CD4-positive, alpha-beta T cell (primary cell): ENCODE data around the gene NRIP3. TPM values are rescaled to one million over a fixed set of nuclear protein-coding genes. Genes with fewer than 3 reads are reported as not detected.

Experiments used
- ATAC-seq: fragments of 200-7000 bp; cut with Tn5 transposase; one replicate; pipeline ENCODE4 v1.10.0; 2022; ENCODE audit warnings: mild to moderate bottlenecking; ENCODE audit not compliant: poor library complexity
- CTCF ChIA-PET: fragments of 350-600 bp; sonication (Branson Sonifier 250); formaldehyde crosslinking; loops from one replicate; lab custom pipeline; 2021; ENCODE audit warnings: antibody characterized with exemption, inconsistent platforms; lab: Charles Lee
- POLR2A ChIA-PET: fragments of 350-600 bp; sonication (Branson Sonifier 250); formaldehyde crosslinking; loops from one replicate; lab custom pipeline; 2021; ENCODE audit warnings: antibody characterized with exemption, inconsistent platforms; lab: Charles Lee
- DNase-seq, 14 experiments: peaks; one replicate each; pipeline ENCODE4 v3.0.0-alpha.2; 2013 to 2020; ENCODE audit warnings: mixed read lengths in 2 of 14
- H3K27ac ChIP-seq, 2 donors: one replicate each; pipeline versions ENCODE4 v1.5.1 to v1.7.0; 2013; ENCODE audit warnings: low read length in 2 of 2, low read depth in 1 of 2, mild to moderate bottlenecking in 1 of 2
- H3K27me3 ChIP-seq, 2 experiments: 1 replicate in 1 of 2; 2 replicates in 1 of 2; pipeline versions ENCODE4 v1.6.1 to v1.7.0; 2013; ENCODE audit warnings: low read length in 2 of 2, control low read depth in 1 of 2, mild to moderate bottlenecking in 1 of 2, moderate library complexity in 1 of 2; ENCODE audit not compliant: insufficient read depth in 2 of 2, control insufficient read depth in 1 of 2
- H3K36me3 ChIP-seq: one replicate; pipeline ENCODE4 v1.6.1; 2013; ENCODE audit warnings: low read length, control low read depth; ENCODE audit not compliant: insufficient read depth
- H3K4me1 ChIP-seq: one replicate; pipeline ENCODE4 v1.6.1; 2013; ENCODE audit warnings: low read length, control low read depth; ENCODE audit not compliant: insufficient read depth
- H3K4me3 ChIP-seq: one replicate; pipeline ENCODE4 v1.5.1; 2013; ENCODE audit warnings: mild to moderate bottlenecking, low read length, moderate library complexity
- H3K9me3 ChIP-seq, 2 experiments: 1 replicate in 1 of 2; 2 replicates in 1 of 2; pipeline versions ENCODE4 v1.6.1 to v1.7.0; 2013; ENCODE audit warnings: low read length in 2 of 2, mild to moderate bottlenecking in 2 of 2, control low read depth in 1 of 2, moderate library complexity in 1 of 2; ENCODE audit not compliant: control insufficient read depth in 1 of 2, insufficient read depth in 1 of 2
- H3K27ac Mint-ChIP-seq: one replicate; pipeline ENCODE4 v1.8.0; 2020; ENCODE audit warnings: mixed read lengths
- H3K27me3 Mint-ChIP-seq: one replicate; pipeline ENCODE4 v1.8.0; 2021; ENCODE audit warnings: mixed read lengths
- H3K36me3 Mint-ChIP-seq: one replicate; pipeline ENCODE4 v1.8.0; 2021; ENCODE audit warnings: low read depth, mixed read lengths
- H3K4me1 Mint-ChIP-seq: one replicate; pipeline ENCODE4 v1.8.0; 2021; ENCODE audit warnings: low read depth, mixed read lengths
- H3K4me3 Mint-ChIP-seq: one replicate; pipeline ENCODE4 v1.8.0; 2020; ENCODE audit warnings: mild to moderate bottlenecking, mixed read lengths
- H3K9me3 Mint-ChIP-seq: one replicate; pipeline ENCODE4 v1.8.0; 2020; ENCODE audit warnings: mixed read lengths
- intact Hi-C, 2 experiments: fragments of 100-400 bp; cut with DNase I in 1 of 2; cut with micrococcal nuclease in 1 of 2; formaldehyde crosslinking; loops; one replicate each; pipeline versions ENCODE4 v1.15.1 to v1.9.0; 2023 to 2025; cut with DNase I, micrococcal nuclease
- total RNA-seq, 174 experiments: library from RNA in 2 of 174; stranded (reverse) in 2 of 174; gene quantifications; one replicate each; pipeline ENCODE4 v1.2.3 and lab custom pipeline; 2021 to 2026
- TF ChIP-seq, protein P1 (sequence below): fragments of 200-600 bp; IDR thresholded peaks from one replicate; pipeline ENCODE4 v1.8.0; 2022; ENCODE audit warnings: antibody characterized with exemption, mild to moderate bottlenecking

NRIP3 gene
- total RNA-seq, 2 experiments from 2014 or later: 4.6 to 4.9 TPM

DNA sequence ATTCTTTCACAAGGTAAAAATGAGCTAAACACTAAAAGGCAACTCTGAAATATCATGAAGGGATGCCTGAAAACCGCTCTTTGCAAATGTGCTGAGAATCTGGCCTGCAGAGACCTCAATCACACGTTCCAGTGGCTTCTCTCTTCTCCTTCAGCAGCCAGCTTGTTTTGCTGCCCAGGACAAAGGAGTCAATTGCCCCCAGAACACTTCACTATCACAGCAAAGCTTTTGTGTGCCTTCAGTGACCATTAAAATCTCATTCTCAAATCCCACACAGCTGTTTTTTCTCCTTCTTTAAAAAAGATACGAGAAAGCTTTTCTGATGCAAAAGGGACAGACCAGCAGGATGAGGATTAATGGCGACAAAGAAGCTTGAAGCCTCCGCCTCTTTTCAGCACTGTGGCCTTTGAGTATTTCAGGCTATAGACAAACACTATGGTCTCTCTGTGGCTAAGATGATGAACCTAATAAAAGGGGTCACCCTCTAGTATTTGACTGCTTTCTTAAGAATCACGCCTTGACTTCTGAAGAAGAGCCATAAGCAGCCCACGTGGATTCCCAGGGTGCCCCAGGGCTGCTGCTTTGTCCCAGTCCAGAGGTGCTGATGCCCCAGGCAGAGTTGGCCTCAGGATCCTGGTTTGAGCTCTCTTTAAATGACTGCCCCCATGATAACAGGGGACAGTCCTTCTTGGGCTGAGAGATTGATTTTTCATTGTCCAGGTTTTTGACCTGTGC, 33.4 kb upstream of the NRIP3 start:
- intact Hi-C loops: no loop called here
- DNase-seq: no peak
- no peak overlapping the region for H3K4me3 Mint-ChIP-seq

GRCh38 chr11:9030601-9031000, 26.8 kb upstream of the NRIP3 start:
- H3K27me3 Mint-ChIP-seq: no peaks in the 10 kb centered on the region
- Histone ChIP-seq H3K4me1 (no peaks in the 10 kb centered on the region), H3K36me3 (no peaks in the 10 kb centered on the region), H3K27ac (no peak overlapping the region), H3K9me3 (no peaks in the 10 kb centered on the region), H3K4me3 (no peak overlapping the region), H3K27me3 (no peaks in the 10 kb centered on the region)
- DNase-seq: no peak
- H3K9me3 Mint-ChIP-seq: no peaks in the 10 kb centered on the region
- TF ChIP-seq, protein P1, sequence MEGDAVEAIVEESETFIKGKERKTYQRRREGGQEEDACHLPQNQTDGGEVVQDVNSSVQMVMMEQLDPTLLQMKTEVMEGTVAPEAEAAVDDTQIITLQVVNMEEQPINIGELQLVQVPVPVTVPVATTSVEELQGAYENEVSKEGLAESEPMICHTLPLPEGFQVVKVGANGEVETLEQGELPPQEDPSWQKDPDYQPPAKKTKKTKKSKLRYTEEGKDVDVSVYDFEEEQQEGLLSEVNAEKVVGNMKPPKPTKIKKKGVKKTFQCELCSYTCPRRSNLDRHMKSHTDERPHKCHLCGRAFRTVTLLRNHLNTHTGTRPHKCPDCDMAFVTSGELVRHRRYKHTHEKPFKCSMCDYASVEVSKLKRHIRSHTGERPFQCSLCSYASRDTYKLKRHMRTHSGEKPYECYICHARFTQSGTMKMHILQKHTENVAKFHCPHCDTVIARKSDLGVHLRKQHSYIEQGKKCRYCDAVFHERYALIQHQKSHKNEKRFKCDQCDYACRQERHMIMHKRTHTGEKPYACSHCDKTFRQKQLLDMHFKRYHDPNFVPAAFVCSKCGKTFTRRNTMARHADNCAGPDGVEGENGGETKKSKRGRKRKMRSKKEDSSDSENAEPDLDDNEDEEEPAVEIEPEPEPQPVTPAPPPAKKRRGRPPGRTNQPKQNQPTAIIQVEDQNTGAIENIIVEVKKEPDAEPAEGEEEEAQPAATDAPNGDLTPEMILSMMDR: no peak
- ChIA-PET CTCF (no interaction called here), POLR2A (no interaction called here)
- intact Hi-C loops: no loop called here
- H3K4me1 Mint-ChIP-seq: no peaks in the 10 kb centered on the region
- H3K36me3 Mint-ChIP-seq: no peaks in the 10 kb centered on the region
- no peak for ATAC-seq
- no peak overlapping the region for H3K4me3 Mint-ChIP-seq
- no peak overlapping the region for H3K27ac Mint-ChIP-seq

More for the DNA sequence above, 33.4 kb upstream of the NRIP3 start:
- Mint-ChIP-seq H3K27me3 (peaks cover 8% of the 10 kb centered on the region), H3K27ac (no peak overlapping the region), H3K36me3 (no peaks in the 10 kb centered on the region), H3K9me3 (no peaks in the 10 kb centered on the region), H3K4me1 (no peaks in the 10 kb centered on the region)
- ATAC-seq: no peak
- Histone ChIP-seq H3K4me3 (no peak overlapping the region), H3K36me3 (no peaks in the 10 kb centered on the region), H3K27me3 (peaks cover 3% of the 10 kb centered on the region in 2 experiments), H3K4me1 (no peaks in the 10 kb centered on the region), H3K27ac (no peak overlapping the region), H3K9me3 (no peaks in the 10 kb centered on the region)
- TF ChIP-seq, protein P1: no peak
- CTCF ChIA-PET: no interaction called here
- POLR2A ChIA-PET: interaction anchor here (0.8 kb wide), 1 partner anchor 12 kb away, joined by 3 read pairs; no protein-coding TSS in a partner anchor

GRCh38 chr11:9029422-9029821, 25.6 kb upstream of the NRIP3 start:
- TF ChIP-seq, protein P1: no peak
- CTCF ChIA-PET: no interaction called here
- DNase-seq: no peak

More at GRCh38 chr11:9029422-9029821, 25.6 kb upstream of the NRIP3 start:
- Histone ChIP-seq H3K4me1 (no peaks in the 10 kb centered on the region), H3K9me3 (no peaks in the 10 kb centered on the region), H3K27ac (no peak overlapping the region), H3K27me3 (no peaks in the 10 kb centered on the region), H3K4me3 (no peak overlapping the region), H3K36me3 (no peaks in the 10 kb centered on the region)
- peaks cover 4% of the 10 kb centered on the region for H3K27me3 Mint-ChIP-seq
- no peak for ATAC-seq
- no peak overlapping the region for H3K27ac Mint-ChIP-seq
- POLR2A ChIA-PET: no interaction called here
- H3K9me3 Mint-ChIP-seq: no peaks in the 10 kb centered on the region
- no peaks in the 10 kb centered on the region for H3K4me1 Mint-ChIP-seq
- H3K4me3 Mint-ChIP-seq: no peak overlapping the region
- intact Hi-C loops: no loop called here
- H3K36me3 Mint-ChIP-seq: no peaks in the 10 kb centered on the region
